ENCODE measurements around the gene KLF7.

DNA sequence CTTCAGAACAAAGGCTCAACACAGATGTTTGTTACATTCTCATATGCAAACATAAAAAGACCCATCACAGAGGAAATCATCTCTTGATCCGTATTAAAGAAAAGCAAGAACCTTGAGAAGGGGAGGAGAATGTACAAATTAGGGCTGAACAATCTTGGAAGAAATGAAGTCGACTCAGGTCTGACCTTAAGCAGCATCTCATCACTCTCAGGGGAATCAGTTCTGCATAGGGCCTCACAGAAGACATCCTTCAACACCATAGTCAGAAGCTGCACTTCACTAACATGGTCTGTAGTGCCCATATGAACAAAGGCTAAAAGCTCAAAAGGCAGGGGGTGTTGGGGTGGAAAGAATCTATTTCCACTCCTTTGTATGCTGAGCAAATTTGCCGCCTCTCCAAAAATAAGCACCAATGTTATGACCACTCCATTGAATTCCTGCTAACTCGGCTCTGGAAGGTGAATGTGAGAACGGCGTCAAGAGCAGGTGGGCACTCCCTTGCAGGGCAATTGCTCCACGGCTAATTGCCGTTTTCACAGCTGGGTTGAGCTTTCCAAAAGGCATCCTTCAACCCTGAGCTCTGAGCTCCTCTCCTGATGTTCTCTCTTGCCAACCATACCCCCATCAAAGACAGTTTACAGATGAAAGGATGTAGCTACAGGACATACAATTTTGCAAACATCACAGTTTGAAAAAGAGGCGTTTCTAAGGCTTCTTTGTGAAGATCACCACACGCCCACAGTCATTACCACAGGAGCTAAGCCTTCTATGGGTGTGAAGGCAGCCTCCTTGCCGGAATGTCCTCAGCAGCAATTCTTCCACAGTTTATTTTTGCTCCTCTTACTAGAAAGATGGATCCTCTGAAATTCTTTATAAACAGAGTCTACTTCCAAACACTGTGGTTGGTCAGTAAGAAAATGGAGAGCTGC is 10.0 kb downstream of the KLF7 start:
- TF ChIP-seq, protein P1, sequence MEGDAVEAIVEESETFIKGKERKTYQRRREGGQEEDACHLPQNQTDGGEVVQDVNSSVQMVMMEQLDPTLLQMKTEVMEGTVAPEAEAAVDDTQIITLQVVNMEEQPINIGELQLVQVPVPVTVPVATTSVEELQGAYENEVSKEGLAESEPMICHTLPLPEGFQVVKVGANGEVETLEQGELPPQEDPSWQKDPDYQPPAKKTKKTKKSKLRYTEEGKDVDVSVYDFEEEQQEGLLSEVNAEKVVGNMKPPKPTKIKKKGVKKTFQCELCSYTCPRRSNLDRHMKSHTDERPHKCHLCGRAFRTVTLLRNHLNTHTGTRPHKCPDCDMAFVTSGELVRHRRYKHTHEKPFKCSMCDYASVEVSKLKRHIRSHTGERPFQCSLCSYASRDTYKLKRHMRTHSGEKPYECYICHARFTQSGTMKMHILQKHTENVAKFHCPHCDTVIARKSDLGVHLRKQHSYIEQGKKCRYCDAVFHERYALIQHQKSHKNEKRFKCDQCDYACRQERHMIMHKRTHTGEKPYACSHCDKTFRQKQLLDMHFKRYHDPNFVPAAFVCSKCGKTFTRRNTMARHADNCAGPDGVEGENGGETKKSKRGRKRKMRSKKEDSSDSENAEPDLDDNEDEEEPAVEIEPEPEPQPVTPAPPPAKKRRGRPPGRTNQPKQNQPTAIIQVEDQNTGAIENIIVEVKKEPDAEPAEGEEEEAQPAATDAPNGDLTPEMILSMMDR (IDR thresholded peaks at IDR 0.05), result no peak
- TF ChIP-seq POLR2A (IDR thresholded peaks at IDR 0.05; ENCODE audit: low read length), result no peak
- no peak for TF ChIP-seq CHD2 (IDR thresholded peaks at IDR 0.05; ENCODE audit: low read length, partially characterized antibody)
- TF ChIP-seq HDAC2 (IDR thresholded peaks at IDR 0.05), result no peak
- TF ChIP-seq, protein P2, sequence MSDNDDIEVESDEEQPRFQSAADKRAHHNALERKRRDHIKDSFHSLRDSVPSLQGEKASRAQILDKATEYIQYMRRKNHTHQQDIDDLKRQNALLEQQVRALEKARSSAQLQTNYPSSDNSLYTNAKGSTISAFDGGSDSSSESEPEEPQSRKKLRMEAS (IDR thresholded peaks at IDR 0.05), result no peak
- TF ChIP-seq, protein P3, sequence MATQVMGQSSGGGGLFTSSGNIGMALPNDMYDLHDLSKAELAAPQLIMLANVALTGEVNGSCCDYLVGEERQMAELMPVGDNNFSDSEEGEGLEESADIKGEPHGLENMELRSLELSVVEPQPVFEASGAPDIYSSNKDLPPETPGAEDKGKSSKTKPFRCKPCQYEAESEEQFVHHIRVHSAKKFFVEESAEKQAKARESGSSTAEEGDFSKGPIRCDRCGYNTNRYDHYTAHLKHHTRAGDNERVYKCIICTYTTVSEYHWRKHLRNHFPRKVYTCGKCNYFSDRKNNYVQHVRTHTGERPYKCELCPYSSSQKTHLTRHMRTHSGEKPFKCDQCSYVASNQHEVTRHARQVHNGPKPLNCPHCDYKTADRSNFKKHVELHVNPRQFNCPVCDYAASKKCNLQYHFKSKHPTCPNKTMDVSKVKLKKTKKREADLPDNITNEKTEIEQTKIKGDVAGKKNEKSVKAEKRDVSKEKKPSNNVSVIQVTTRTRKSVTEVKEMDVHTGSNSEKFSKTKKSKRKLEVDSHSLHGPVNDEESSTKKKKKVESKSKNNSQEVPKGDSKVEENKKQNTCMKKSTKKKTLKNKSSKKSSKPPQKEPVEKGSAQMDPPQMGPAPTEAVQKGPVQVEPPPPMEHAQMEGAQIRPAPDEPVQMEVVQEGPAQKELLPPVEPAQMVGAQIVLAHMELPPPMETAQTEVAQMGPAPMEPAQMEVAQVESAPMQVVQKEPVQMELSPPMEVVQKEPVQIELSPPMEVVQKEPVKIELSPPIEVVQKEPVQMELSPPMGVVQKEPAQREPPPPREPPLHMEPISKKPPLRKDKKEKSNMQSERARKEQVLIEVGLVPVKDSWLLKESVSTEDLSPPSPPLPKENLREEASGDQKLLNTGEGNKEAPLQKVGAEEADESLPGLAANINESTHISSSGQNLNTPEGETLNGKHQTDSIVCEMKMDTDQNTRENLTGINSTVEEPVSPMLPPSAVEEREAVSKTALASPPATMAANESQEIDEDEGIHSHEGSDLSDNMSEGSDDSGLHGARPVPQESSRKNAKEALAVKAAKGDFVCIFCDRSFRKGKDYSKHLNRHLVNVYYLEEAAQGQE (IDR thresholded peaks at IDR 0.05), result no peak
- TF ChIP-seq, protein P4, sequence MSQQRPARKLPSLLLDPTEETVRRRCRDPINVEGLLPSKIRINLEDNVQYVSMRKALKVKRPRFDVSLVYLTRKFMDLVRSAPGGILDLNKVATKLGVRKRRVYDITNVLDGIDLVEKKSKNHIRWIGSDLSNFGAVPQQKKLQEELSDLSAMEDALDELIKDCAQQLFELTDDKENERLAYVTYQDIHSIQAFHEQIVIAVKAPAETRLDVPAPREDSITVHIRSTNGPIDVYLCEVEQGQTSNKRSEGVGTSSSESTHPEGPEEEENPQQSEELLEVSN (IDR thresholded peaks at IDR 0.05; ENCODE audit: borderline replicate concordance, low read depth), result no peak

All from A549 (cell line).